Measurements from ENCODE around the gene CYGB.

CYGB gene

DNA sequence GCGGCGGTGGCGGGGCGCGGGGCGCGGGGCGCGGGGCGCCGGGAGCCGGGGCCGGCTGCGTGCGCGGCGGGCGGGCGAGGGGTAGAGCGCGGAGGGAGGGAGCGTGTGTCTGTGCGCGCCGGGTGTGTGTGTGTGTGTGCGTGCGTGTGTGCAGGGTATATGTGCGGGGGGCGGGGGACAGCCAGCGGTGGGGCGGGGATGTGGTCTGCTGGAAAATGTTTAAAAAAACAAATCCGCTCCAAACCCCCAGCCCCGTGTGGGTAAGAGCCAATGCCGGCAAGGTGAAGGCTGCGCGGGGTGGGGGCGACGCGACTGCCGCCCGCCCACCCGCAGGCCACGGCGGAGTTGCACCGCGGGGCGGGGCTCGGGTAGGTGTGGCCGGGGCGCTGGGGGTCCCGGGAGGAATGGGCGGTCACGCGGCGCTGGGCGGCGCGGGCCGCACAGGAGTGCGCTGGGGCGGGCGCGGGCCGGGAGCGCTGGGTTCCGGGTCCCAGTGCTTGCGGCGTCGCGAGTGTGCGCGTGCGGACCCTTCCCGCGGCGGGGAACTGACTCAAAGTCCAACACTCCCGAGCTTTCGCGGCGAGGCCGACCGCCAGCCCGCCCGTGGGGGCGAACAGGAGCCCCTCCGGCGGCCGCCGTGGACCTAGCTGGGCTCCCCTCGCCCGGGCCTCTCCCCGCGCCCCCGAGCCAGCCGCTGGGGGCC is at the start of gene CYGB:
Gene CYGB (minus strand): TSS at position 132 of the 703 bp plus-strand sequence. CDS start 167 bp downstream, outside the sequence.
- no peak for DNase-seq (ENCODE audit: low spot score)

DNA sequence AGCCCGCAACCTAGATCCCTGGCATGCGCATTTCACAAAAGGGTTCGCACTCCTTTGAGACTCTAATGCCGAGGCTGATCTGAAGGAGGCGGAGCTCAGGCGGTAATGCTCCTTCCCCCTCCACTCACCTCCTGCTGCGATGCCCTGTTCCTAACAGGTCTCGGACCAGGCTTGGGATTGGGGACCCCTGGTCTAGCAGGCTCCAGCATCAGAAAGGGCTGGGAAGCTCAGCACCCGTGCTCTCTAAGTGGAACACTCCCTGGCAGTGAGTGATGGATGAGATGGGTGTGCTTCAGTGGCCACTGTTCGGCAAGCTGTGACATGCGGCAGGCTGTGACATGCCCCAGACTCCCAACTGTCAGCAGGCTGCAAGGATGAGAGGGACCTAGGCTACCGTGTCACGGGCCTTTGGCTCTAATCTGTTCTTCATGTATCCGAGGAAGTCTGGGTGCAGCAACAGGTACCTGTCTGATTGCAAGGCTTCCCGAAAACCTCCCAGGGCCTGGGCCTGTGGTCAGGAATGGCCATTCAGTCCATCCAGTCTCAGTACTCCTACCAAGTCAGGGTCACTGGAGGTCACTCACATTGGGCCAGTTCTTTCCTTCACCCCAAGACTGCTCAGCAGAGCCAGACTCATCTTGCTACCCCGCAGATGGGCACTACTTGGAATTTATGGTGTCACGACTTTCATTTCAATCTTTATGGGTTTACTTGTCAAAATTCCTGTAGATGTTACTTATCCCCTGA is 49.4 kb upstream of the CYGB start:
- no peak for DNase-seq (ENCODE audit: low spot score)

DNA sequence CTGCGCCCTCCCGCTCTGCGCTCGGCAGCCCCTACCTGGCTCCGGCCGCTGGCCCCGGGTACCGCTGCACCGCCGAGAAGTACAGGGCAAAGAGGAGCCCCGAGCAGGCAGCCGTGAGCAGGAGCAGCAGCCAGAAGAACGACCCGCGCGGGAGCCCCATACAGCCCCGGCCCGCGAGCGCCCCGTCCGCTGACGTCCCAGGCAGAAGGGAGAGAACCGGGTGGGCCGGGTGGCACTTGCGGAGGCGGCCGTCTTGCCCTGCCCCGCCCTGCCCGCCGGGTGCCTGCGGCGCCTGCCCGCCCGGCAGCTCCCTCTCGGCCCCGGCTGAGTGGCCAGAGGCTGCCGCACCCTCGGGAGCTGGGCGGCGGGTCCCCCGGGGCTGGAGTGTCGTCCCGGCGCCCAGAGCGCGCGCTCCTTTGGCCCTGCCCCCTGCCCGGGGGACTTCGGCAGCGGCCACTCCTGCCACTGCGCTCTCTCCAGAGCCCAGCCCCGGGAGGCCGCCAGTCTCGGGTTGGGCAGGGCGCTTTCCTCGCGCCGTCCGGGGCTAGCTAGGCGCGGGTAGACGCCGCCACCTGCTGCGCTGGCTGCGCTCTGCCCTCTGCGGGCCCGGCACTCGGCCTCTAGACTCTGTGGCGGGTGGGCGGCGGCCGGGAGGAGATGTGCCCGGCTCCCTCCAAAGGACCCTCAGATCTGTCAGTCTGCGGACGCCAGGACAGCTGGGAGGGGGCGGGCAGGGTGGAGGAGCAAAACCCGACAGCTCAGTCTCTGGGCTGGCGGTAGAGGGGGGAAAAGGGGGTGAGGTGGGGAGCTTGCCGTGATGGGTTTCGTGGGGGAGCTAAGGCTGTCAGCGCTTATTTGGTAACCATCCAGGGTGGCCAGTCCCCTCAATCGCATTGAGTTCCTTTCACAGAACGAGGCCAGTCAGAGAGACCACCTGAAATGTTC is 48.4 kb upstream of the CYGB start, which contains the start of gene ST6GALNAC2:
Gene ST6GALNAC2 (minus strand): TSS at position 212 of the 945 bp plus-strand sequence. CDS start 52 bp downstream, at position 160.
- peak; percentile 74 for DNase-seq (ENCODE audit: low spot score)

DNA sequence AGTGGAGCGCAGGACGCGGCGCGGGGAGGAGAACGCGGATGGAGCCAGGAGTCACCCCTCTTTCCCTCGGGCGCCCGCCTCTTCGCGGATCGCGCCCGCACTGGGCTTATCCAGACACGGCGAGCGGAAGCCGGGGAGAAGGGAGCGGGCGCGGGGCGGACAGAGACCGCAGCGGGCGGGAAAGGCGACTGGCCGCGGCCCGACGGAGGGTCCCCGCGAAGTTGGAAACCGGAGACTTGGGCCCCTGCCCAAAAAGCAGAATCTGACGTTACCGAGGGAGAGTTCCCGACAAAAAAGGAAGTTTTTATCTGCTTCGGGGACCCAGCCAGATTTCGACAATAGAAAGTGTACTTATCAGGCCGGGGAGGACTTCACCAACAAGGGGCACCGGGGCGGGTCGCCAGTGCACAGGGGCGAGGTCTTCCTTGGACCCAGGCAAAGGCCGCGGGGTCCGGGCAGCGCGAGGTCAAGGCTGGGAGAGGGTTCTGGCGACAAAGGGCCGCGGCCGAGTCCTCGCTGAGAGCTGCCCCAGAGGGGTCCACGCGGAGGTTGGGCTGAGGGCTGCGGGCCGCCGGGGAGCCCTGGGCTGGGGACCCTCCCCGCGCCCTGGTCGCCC is 47.6 kb upstream of the CYGB start:
- no peak for DNase-seq (ENCODE audit: low spot score)

DNA sequence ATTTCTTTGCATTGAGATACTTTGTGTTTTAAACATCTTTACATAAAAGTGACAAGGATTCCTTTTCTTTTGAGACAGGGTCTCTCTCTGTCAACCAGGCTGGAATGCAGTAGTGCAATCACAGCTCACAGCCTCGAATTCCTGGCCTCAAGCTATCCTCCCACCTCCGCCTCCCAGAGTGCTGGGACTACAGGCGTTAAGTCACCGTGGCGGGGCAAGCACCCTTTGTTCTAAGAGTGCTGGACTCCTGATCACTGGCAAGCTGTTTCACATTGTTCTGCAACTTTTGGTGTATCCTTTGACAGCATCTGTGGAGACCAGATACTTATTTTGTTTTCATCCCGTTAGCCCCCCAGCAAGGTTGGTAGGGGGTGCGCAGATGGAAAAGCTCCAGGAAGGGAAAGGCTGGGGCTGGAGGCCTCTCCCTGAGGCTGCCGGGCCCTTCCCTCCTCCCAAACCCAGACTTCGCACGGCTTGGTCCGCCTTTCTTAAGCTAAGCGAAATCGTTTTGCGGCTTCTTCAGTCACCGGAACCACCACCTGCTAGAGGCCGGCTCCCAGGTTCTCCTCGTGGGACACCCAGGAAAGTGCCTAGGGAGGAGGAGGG is 47.0 kb upstream of the CYGB start:
- no peak for DNase-seq (ENCODE audit: low spot score)

- no peak for DNase-seq (ENCODE audit: low spot score)
Measured at GRCh38 chr17:76582660-76583059, 45.2 kb upstream of the CYGB start.

GRCh38 chr17:76581515-76581914 is 44.0 kb upstream of the CYGB start:
- no peak for DNase-seq (ENCODE audit: low spot score)

DNA sequence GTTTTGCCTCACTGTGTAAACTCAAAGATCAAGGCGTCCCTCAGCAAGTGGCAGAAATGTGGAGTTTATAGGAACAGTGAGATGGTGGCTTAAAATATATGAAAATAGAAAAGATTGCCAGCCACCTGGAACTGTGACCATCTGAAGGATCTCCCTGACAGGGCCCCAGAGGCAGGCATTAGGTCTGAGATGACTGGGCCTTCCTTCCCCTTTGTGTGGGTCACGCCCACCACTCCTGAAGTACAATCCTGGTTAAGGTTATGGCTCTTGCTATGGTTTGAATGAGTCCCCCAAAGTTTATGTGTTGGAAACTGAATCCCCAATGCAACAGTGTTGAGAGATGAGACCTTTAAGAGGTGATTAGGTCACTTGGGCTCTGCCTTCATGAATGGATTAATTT is 41.8 kb upstream of the CYGB start:
- no peak for DNase-seq (ENCODE audit: low spot score)

GRCh38 chr17:76578376-76578775 is 40.9 kb upstream of the CYGB start:
- DNase-seq (ENCODE audit: low spot score), result no peak

GRCh38 chr17:76577876-76578275 is 40.4 kb upstream of the CYGB start:
- no peak for DNase-seq (ENCODE audit: low spot score)

- no peak for DNase-seq (ENCODE audit: low spot score)
Measured at GRCh38 chr17:76576189-76576588, 38.7 kb upstream of the CYGB start.

DNA sequence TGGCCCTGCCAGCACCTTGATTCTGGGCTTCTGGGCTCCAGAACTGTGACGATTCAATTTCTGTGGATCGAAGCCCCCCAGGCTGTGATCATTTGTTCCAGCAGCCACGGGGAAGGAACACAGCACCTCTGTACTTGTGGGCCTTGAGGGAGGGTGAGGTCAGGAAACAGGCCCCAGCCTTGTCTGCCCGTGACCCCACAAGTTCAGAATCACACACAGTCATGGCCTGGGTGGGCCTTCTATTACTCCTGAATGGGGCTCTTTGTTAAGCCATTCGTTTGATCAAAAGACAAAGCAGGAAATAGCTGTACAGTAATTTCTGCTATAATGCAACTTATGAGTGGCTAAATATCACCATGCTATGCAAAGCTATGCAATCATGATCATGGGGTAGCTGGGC is 38.1 kb upstream of the CYGB start:
- no peak for DNase-seq (ENCODE audit: low spot score)

GRCh38 chr17:76574166-76574565 is 36.7 kb upstream of the CYGB start:
- DNase-seq (ENCODE audit: low spot score), result no peak

GRCh38 chr17:76573096-76573495 is 35.6 kb upstream of the CYGB start:
- DNase-seq (ENCODE audit: low spot score), result no peak

GRCh38 chr17:76572201-76572910 is 34.8 kb upstream of the CYGB start:
- peak; percentile 93 for DNase-seq (ENCODE audit: low spot score)

GRCh38 chr17:76570877-76571471 is 33.5 kb upstream of the CYGB start:
- peak; percentile 42 for DNase-seq (ENCODE audit: low spot score)

DNA sequence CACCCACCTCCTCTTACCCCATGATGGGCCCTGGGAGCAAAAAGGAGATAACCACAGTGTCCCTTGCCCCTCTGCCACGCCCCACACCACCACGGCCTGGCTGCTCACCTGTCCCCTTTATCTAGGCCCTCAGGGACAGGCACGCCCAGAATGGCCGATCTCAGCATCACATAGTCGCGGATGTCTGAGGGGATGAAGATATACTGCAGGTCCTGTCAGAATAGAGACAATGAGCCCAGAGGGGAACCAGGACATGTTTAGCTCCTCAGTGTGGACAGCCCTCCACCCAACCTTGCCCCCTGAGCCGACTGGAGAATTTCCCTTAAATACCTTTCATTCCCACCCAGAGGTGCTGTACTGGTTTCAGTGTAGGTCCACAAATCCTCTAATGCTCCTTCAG is 32.9 kb upstream of the CYGB start:
- DNase-seq (ENCODE audit: low spot score), result no peak

GRCh38 chr17:76569607-76570279 is 32.2 kb upstream of the CYGB start:
- DNase-seq (ENCODE audit: low spot score), result peak; percentile 60

GRCh38 chr17:76568811-76569221 is 31.3 kb upstream of the CYGB start:
- no peak for DNase-seq (ENCODE audit: low spot score)

Data from SW480 (cell line).